Fibroblast of pulmonary artery (primary cell): ENCODE results near the gene TP73.

Experiments
- DNase-seq: peaks from one replicate; pipeline ENCODE4 v3.0.0-alpha.2; 2010; ENCODE audit warnings: low read depth
- H3K4me3 ChIP-seq: replicated peaks from 2 replicates; pipeline ENCODE4 v1.5.1; 2011; ENCODE audit warnings: low read depth, mild to moderate bottlenecking, control low read depth, low read length, moderate library complexity
- CTCF ChIP-seq: IDR thresholded peaks from 2 replicates; pipeline ENCODE4 v1.5.1; 2011; ENCODE audit warnings: mild to moderate bottlenecking, control low read depth, low read length, inconsistent platforms; ENCODE audit errors: missing control alignments

TP73 gene

GRCh38 chr1:3663999-3664699 lies 11.8 kb downstream of the TP73 start:
- no peak for TF ChIP-seq CTCF
- no peak overlapping the region for H3K4me3 ChIP-seq
- DNase-seq, result no peak

- H3K4me3 ChIP-seq, result no peak overlapping the region
- DNase-seq, result no peak
- no peak for TF ChIP-seq CTCF
Measured at GRCh38 chr1:3664700-3665375, 12.5 kb downstream of the TP73 start.

- no peak for TF ChIP-seq CTCF
- no peak overlapping the region for H3K4me3 ChIP-seq
- DNase-seq, result no peak
Measured at GRCh38 chr1:3668148-3668547, 15.8 kb downstream of the TP73 start.

GRCh38 chr1:3668585-3669300 lies 16.4 kb downstream of the TP73 start:
- DNase-seq, result peak; percentile 33
- no peak for TF ChIP-seq CTCF
- H3K4me3 ChIP-seq, result no peak overlapping the region

GRCh38 chr1:3669421-3669821 lies 17.1 kb downstream of the TP73 start:
- TF ChIP-seq CTCF, result no peak
- DNase-seq, result no peak
- H3K4me3 ChIP-seq, result no peak overlapping the region

- TF ChIP-seq CTCF, result no peak
- H3K4me3 ChIP-seq, result no peak overlapping the region
- no peak for DNase-seq
Measured at GRCh38 chr1:3669971-3670431, 17.7 kb downstream of the TP73 start.
